Aorta (tissue), 5 donors: Measurements from ENCODE around the gene MED12L. TPM values are rescaled to one million over a fixed set of nuclear protein-coding genes. Genes with fewer than 3 reads are reported as not detected.

ENCODE experiments used
- ATAC-seq: fragments of 200-7000 bp; cut with Tn5 transposase; one replicate; pipeline ENCODE4 v1.9.1; 2022; ENCODE audit warnings: moderate library complexity; ENCODE audit not compliant: low FRiP score
- DNase-seq, 2 donors: peaks; one replicate each; pipeline ENCODE4 v3.0.0-alpha.2; 2020
- H3K27ac ChIP-seq, 2 donors: one replicate each; pipeline ENCODE4 v1.5.1; 2013; ENCODE audit warnings: low read length in 2 of 2, mild to moderate bottlenecking in 2 of 2, moderate library complexity in 2 of 2, control low read depth in 1 of 2, inconsistent platforms in 1 of 2, low read depth in 1 of 2
- H3K27me3 ChIP-seq, 2 donors: one replicate each; pipeline ENCODE4 v1.6.1; 2013; ENCODE audit warnings: control low read depth in 1 of 2, low read length in 1 of 2, mild to moderate bottlenecking in 1 of 2, moderate library complexity in 1 of 2; ENCODE audit not compliant: insufficient read depth in 2 of 2, control insufficient read depth in 1 of 2
- H3K36me3 ChIP-seq, 2 donors: one replicate each; pipeline ENCODE4 v1.6.1; 2013; ENCODE audit warnings: control low read depth in 1 of 2, low read length in 1 of 2, mild to moderate bottlenecking in 1 of 2; ENCODE audit not compliant: insufficient read depth in 2 of 2, control insufficient read depth in 1 of 2
- H3K4me1 ChIP-seq, 2 donors: one replicate each; pipeline ENCODE4 v1.6.1; 2013; ENCODE audit warnings: low read length in 2 of 2, control low read depth in 1 of 2, mild to moderate bottlenecking in 1 of 2, moderate library complexity in 1 of 2; ENCODE audit not compliant: insufficient read depth in 2 of 2, control insufficient read depth in 1 of 2
- H3K4me3 ChIP-seq, 2 donors: one replicate each; pipeline ENCODE4 v1.5.1; 2013; ENCODE audit warnings: low read length in 2 of 2, control low read depth in 1 of 2, mild to moderate bottlenecking in 1 of 2
- H3K9me3 ChIP-seq: one replicate; pipeline ENCODE4 v1.6.1; 2013; ENCODE audit warnings: mild to moderate bottlenecking, low read length; ENCODE audit not compliant: control insufficient read depth
- WGBS, 2 donors: extraction: QIAGEN DNeasy Blood & Tissue Kit; methylation state at CpG; one replicate each; pipeline ENCODE4 v1.1.7; 2013; 5-methylcytosine and 5-hydroxymethylcytosine counted together
- intact Hi-C, 2 donors: fragments of 100-400 bp; cut with DNase I; formaldehyde crosslinking; loops; one replicate each; pipeline versions ENCODE4 v1.14.2 to v1.15.0; 2022
- polyA plus RNA-seq, 2 donors: library from polyadenylated mRNA; stranded (reverse); fragments of 200-250 nt; gene quantifications; one replicate each; pipeline ENCODE4 v1.2.3, GENCODE V29; 2013
- total RNA-seq, 2 donors: library from RNA; stranded (reverse); fragmentation: NEBNext Ultra II Directional; extraction: Animal tissue kit (Norgen Biotek cat#: 25700); gene quantifications; one replicate each; pipeline ENCODE4 v1.2.1, GENCODE V29; 2021
- donor health status: healthy with polysubstance abuse.
- donor health status: Bipolar disorder and iron deficiency.
- donor health status: DM: no; HTN: no; CAD: no.
- donor health status: DM: no; HTN: no; CAD: no.
- donor health status: DM: yes; HTN: yes; CAD: no.

MED12L gene
- total and polyA plus RNA-seq, 4 donors = 1.1 to 2.3 TPM; not detected in 2

DNA sequence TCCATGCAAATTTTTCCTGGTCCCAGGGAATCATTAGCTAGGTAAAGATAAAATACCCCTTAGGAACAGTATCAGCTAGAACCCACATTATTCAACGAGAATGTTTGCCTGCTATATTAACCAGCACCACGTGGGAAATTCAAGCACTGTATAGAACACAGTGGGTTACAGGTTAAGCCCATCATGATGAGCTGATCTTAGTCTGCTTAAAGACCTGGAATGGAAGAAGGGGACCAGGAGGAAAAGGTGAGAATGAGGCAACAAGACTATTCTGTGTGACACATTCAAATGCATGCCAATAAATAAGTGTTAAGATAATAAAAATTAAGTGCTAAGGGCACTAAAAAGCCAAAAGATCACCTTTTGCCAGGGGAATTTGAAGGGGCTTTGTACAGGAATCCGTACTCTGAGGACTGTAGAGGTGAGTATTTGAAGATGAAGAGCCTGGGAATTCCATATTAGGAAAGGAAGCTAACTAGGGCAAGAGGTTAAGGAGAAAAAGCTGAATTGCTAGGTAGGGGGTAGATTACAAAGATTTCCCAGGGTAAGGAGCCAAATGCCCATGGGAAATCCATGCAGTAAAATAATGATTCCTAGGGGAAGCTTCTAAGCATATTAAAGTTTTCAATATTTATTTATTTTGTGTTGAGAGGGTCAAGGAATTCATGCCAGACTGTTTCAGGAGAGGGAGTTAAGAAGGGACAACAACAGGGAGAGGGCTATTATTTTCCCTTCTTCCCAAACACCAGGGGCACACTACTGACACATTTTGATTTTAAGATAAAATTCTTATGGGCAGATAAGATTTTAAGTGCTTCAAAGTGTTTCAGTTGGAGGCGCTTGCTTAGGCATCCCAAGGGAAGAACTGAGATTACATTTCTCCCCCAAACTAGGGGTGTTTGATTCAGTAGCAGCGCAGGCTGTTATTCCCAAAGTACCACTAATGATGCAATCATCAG, 2.3 kb upstream of the MED12L start:
- H3K4me1 ChIP-seq = no peaks in the 10 kb centered on the region
- H3K9me3 ChIP-seq = no peaks in the 10 kb centered on the region
- H3K36me3 ChIP-seq = no peaks in the 10 kb centered on the region
- H3K4me3 ChIP-seq = no peak overlapping the region
- DNase-seq (no peak), ATAC-seq (no peak)
- H3K27me3 ChIP-seq = no peaks in the 10 kb centered on the region
- no peak overlapping the region for H3K27ac ChIP-seq
- intact Hi-C loops = loop anchor here in 1 of 2 donors (10.0 kb wide), 1 partner anchor 318 kb away; the partner anchor contains the start of gene SIAH2
- WGBS, 2 donors = 39 to 41% methylated on average over 5 of the region's 5 CpGs

- 34 to 37% methylated on average over 14 of the region's 14 CpGs for WGBS, 2 donors
- H3K9me3 ChIP-seq = no peaks in the 10 kb centered on the region
- no peaks in the 10 kb centered on the region for H3K27me3 ChIP-seq
- H3K36me3 ChIP-seq = no peaks in the 10 kb centered on the region
- H3K4me1 ChIP-seq = no peaks in the 10 kb centered on the region
- ATAC-seq (no peak), DNase-seq (no peak)
- H3K4me3 ChIP-seq = peak overlapping the region; percentile 36 to 66
- intact Hi-C loops = loop anchor here in 1 of 2 donors (10.0 kb wide), 1 partner anchor 320 kb away; the partner anchor contains the start of gene SIAH2
- no peak overlapping the region for H3K27ac ChIP-seq
Measured at GRCh38 chr3:151084893-151085226, 604 bp upstream of the MED12L start.

DNA sequence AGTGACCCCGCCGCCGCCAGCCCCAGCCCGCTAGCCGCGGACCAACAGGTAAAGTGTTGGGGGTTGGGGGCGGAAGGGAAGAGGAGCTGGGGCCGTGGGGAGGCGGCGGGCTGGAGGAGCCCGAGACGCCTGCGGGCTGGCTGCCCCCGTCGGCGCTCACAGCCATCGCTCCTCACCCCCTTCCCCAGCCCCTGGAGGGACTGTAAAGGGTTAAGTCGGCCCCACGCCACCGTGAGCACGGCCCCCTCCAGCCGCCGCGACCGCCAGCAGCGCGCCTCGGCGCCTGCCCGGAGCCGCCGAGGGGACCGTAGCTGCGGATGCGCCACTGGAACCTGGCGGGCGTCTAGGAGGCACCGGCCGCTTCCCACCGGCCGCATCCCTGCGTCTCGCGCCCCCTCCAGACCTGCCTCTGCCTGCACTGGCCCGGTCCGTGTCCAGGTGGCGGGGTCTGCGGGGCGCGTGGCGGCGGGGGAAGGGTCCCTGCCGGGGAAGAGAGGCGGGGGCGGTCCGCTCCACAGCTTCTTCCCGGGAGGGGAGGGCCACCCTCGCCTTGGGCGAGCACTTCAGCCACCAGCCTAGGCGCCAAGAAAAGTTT, 522 bp downstream of the MED12L start:
- H3K27ac ChIP-seq = no peak overlapping the region
- WGBS, 2 donors = 0 to 1% methylated on average over 48 to 60 of the region's 60 CpGs
- intact Hi-C loops = loop anchor here in 1 of 2 donors (10.0 kb wide), 1 partner anchor 321 kb away; the partner anchor contains the start of gene SIAH2

DNA sequence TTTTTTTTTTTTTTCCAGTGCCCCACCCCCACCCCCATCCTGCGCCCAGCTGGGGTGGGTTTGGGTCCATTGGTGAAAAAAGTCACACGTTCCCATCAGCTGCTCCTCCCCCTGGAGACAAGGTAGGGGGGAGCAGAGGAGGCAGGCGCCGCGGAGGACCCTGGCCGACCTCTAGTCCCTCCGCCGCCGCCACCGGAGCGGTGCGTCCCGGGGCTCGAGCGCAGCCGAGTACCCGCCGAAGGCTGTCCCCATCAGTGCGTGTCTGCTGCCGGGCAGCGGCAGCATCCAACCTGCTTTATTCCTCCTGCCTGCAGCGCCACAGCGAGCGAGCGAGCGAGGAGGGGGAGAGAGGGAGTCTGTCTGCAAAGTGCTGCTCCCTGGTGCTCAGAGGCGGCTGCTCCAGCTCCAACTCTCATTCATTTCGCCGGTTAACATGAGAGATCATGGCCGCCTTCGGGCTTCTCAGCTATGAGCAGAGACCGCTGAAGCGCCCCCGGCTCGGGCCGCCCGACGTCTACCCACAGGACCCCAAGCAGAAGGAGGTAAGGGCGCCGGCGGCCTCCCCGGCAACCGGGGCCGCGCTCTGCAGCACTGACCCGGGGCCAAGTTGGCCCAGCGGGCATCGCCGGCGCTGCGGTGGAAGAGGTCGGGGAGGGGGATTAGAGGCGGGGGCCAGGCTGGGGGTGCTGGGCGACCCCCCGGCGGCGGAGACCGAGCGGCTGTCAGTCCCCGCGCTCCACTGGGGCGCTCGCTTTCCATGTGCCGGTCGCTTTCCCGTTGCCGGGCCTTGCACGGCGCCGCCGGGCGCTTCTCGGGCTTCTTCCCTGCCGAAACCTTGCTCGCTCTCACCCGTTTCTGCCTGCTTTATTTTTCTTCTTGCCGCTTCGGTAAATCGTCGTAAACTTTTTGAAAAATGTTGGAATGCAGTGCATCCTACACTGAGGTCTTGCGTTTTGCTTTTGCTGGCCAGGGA, 1.3 kb downstream of the MED12L start:
- intact Hi-C loops = loop anchor here in 1 of 2 donors (10.0 kb wide), 1 partner anchor 322 kb away; the partner anchor contains the start of gene SIAH2
- DNase-seq = peak; percentile 82 to 89
- H3K36me3 ChIP-seq = no peaks in the 10 kb centered on the region
- no peak overlapping the region for H3K27ac ChIP-seq
- WGBS, 2 donors = 1 to 3% methylated on average over 72 to 81 of the region's 81 CpGs
- H3K4me1 ChIP-seq = no peaks in the 10 kb centered on the region
- no peaks in the 10 kb centered on the region for H3K9me3 ChIP-seq
- H3K27me3 ChIP-seq = no peaks in the 10 kb centered on the region
- ATAC-seq = peak; percentile 84
- H3K4me3 ChIP-seq = peak overlapping the region; percentile 5 to 66

More for the DNA sequence above, 522 bp downstream of the MED12L start:
- Histone ChIP-seq H3K4me3 (peak overlapping the region; percentile 51 to 66), H3K9me3 (no peaks in the 10 kb centered on the region), H3K4me1 (no peaks in the 10 kb centered on the region), H3K27me3 (no peaks in the 10 kb centered on the region), H3K36me3 (no peaks in the 10 kb centered on the region)
- DNase-seq = peak; percentile 48 to 79
- ATAC-seq = peak; percentile 49

DNA sequence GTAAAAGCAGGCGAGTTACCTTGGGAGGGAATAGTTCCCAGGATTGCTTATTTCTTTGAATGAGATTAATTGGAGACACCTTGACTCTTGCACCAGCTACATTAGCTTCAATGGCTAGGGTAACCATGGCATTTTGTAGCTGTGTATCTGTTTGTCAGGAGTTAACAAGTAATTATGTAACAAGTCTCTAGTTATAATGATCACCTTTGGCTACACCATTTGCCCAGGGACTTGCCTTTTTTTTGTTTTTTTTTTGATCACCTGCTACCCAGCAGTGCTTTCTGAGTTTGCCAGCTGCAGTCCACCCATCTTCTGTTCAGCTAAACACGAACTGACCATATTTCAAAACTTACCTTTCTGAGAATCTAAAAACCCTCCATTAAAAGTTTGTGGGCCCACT, 2.2 kb downstream of the MED12L start:
- H3K4me3 ChIP-seq = no peak overlapping the region
- ATAC-seq = no peak
- 82 to 89% methylated on average over 2 of the region's 2 CpGs for WGBS, 2 donors
- no peaks in the 10 kb centered on the region for H3K4me1 ChIP-seq
- no peaks in the 10 kb centered on the region for H3K36me3 ChIP-seq
- no peak for DNase-seq
- H3K9me3 ChIP-seq = no peaks in the 10 kb centered on the region
- intact Hi-C loops = loop anchor here in 1 of 2 donors (10.0 kb wide), 1 partner anchor 323 kb away; the partner anchor contains the start of gene SIAH2
- no peak overlapping the region for H3K27ac ChIP-seq
- H3K27me3 ChIP-seq = no peaks in the 10 kb centered on the region

- no peaks in the 10 kb centered on the region for H3K9me3 ChIP-seq
- H3K27ac ChIP-seq = no peak overlapping the region
- DNase-seq (no peak), ATAC-seq (no peak)
- WGBS, 2 donors = 92 to 94% methylated on average over 3 of the region's 3 CpGs
- H3K27me3 ChIP-seq = no peaks in the 10 kb centered on the region
- no peak overlapping the region for H3K4me3 ChIP-seq
- no peaks in the 10 kb centered on the region for H3K36me3 ChIP-seq
- intact Hi-C loops = no loop called here
- H3K4me1 ChIP-seq = no peaks in the 10 kb centered on the region
Measured at GRCh38 chr3:151091685-151092345, 6.4 kb downstream of the MED12L start.

DNA sequence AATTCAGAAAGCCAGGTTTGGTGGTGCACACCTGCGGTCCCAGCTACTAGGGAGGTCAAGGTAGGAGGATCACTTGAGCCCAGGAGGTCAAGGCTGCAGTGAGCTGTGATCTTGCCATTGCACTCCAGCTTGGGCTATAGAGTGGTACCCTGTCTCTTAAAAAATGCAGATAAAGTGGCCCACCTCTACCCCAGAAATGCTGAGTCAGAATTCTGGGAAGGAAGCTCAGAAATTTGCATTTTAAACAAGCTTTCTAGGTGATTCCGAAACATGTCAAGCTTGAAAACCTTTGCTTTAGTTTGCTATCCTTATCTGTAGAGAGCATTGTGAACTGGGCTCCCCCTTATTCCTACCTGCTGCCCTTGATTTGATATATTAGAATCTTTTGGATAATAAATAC, 7.7 kb downstream of the MED12L start:
- Histone ChIP-seq H3K4me1 (no peaks in the 10 kb centered on the region), H3K36me3 (no peaks in the 10 kb centered on the region), H3K27ac (no peak overlapping the region), H3K4me3 (no peak overlapping the region), H3K27me3 (no peaks in the 10 kb centered on the region), H3K9me3 (no peaks in the 10 kb centered on the region)
- no peak for DNase-seq
- no peak for ATAC-seq
- intact Hi-C loops = no loop called here
- 96 to 97% methylated on average over 2 of the region's 2 CpGs for WGBS, 2 donors

DNA sequence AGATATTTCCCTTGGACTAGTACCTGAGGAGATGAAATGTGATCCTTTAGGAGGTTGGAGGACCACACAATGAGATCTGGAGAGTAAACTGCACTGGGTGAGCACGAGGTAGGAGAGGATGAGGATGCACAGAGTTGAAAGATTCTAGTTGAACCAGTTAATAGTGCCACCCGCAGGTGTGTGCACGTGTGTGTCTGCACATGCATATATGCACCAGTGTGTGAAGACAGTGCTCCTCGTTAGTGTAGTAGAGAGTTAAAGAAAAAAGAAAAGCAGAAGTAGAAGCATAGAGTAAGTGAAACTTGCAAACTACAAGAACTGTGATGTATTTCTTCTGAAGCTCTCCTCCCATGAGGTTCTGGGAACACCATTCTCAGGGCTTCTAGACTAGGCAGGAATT, 8.4 kb downstream of the MED12L start:
- intact Hi-C loops = no loop called here
- WGBS, 2 donors = 80 to 82% methylated on average over 4 of the region's 4 CpGs
- Histone ChIP-seq H3K36me3 (no peaks in the 10 kb centered on the region), H3K27ac (no peak overlapping the region), H3K27me3 (no peaks in the 10 kb centered on the region), H3K4me1 (no peaks in the 10 kb centered on the region), H3K9me3 (no peaks in the 10 kb centered on the region), H3K4me3 (no peak overlapping the region)
- no peak for DNase-seq
- no peak for ATAC-seq
